ENCODE measurements around the gene FAM53A.
A peak's percentile ranks its signal among the peaks of the same experiment; 100 is the strongest.

- no peak for TF ChIP-seq CTCF (IDR thresholded peaks at IDR 0.05)
- peak in 1 of 3 donors; percentile 12 for TF ChIP-seq POLR2AphosphoS5 (IDR thresholded peaks at IDR 0.05)
- TF ChIP-seq POLR2A (IDR thresholded peaks at IDR 0.05) = no peak
- TF ChIP-seq EP300 (IDR thresholded peaks at IDR 0.05) = no peak
Observed at GRCh38 chr4:1723131-1723801, 39.2 kb upstream of the FAM53A start.
